Fibroblast of skin of right quadriceps (primary cell): Measurements from ENCODE around the gene KMT5B.

Experiments used
- DNase-seq: peaks from one replicate; pipeline ENCODE4 v3.0.0-alpha.2; 2013

KMT5B gene

GRCh38 chr11:68142441-68143309 is 70.4 kb downstream of the KMT5B start:
- DNase-seq: no peak

GRCh38 chr11:68142028-68142412 is 71.1 kb downstream of the KMT5B start:
- DNase-seq: no peak

GRCh38 chr11:68141246-68142027 is 71.7 kb downstream of the KMT5B start:
- DNase-seq: no peak

- no peak for DNase-seq
These were observed 72.4 kb downstream of the KMT5B start for GRCh38 chr11:68140496-68141245.

GRCh38 chr11:68138237-68138636 is 74.9 kb downstream of the KMT5B start:
- no peak for DNase-seq

GRCh38 chr11:68137833-68138232 is 75.3 kb downstream of the KMT5B start:
- no peak for DNase-seq

GRCh38 chr11:68136866-68137265 is 76.2 kb downstream of the KMT5B start:
- DNase-seq: no peak

DNA sequence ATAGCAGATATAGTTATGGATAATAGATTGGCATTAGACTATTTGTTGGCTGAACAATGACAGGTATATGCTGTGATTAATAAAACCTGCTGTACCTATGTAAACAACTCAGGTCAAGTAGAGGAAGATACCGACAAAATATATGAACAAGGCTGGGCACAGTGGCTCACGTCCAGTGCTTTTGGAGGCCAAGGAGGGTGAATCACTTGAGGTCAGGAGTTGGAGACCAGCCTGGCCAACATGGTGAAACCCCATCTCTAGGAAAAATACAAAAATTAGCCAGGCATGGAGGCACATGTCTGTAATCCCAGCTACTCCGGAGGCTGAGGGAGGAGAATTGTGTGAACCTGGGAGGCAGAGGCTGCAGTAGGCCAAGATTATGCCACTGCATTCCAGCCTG is 77.9 kb downstream of the KMT5B start:
- DNase-seq: no peak

DNA sequence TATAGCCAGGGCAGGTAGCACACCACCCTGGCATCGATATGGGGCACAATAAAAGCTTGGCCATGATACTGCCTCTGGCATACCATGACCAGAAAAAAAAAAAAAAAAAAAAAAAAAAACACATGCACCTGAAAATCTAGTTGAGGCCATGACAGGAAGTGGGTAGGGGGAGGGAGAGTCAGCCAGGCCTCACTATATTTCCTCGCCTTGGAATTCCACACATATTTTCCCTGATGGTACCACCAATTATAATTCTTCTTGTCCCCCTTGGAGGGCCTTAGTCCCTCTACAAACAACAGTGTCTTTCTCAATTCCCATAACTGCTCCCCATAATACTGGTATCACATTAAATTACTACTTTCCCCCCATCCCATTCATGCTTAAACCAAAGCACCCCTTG is 79.3 kb downstream of the KMT5B start:
- no peak for DNase-seq

GRCh38 chr11:68130121-68130520 is 83.0 kb downstream of the KMT5B start:
- no peak for DNase-seq

GRCh38 chr11:68128682-68129327 is 84.3 kb downstream of the KMT5B start:
- DNase-seq: peak; percentile 70

DNA sequence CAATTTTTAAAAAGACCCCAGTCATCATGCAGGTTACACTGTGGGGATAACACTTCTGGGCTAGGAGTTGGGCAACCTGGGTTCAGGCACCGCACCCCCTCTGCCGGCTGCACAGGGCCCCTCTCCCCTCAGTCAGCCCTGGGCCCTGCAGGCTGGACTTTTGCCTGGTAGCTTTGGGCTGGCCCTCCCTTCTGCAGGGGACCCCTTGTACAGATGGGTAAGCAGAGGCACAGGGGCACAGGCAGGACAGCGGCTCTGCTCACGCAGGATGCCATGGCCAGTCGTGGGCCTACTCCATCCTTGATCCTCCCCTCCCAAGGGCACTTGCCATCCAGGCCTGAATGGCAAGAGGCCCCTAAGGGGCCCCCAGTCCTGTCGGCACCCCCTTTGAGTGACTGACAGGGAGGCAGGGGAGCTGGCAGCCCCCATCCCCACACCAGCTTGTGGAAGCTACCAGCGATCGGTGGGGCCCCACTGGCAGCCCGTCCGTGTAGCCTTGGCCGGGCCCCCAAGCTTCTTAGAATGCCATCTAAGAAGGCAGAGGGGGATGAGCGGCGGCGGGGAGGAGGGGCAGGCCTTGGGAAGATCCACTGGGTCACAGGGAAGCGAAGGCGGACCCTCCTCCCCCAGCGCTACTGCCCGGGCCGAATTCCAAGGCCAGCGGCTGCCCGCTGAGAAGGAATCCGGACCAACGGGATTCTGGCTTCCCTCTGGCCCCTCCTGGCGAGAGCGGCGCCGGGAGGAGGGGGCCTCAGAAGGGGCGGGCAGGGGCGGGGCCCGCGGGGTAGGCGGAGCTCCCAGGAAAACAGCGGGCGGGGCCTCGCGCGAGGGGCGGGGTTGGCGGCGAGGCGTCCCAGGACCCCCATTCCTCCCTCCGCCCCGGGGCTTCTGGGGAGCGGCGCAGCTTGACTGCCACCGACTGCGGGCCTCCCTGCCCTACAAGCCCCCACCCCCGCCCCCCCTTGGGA is 85.1 kb downstream of the KMT5B start:
- peak; percentile 83 for DNase-seq

GRCh38 chr11:68125164-68125563 is 87.9 kb downstream of the KMT5B start:
- no peak for DNase-seq

- no peak for DNase-seq
These were observed 90.1 kb downstream of the KMT5B start for GRCh38 chr11:68122936-68123539.

DNA sequence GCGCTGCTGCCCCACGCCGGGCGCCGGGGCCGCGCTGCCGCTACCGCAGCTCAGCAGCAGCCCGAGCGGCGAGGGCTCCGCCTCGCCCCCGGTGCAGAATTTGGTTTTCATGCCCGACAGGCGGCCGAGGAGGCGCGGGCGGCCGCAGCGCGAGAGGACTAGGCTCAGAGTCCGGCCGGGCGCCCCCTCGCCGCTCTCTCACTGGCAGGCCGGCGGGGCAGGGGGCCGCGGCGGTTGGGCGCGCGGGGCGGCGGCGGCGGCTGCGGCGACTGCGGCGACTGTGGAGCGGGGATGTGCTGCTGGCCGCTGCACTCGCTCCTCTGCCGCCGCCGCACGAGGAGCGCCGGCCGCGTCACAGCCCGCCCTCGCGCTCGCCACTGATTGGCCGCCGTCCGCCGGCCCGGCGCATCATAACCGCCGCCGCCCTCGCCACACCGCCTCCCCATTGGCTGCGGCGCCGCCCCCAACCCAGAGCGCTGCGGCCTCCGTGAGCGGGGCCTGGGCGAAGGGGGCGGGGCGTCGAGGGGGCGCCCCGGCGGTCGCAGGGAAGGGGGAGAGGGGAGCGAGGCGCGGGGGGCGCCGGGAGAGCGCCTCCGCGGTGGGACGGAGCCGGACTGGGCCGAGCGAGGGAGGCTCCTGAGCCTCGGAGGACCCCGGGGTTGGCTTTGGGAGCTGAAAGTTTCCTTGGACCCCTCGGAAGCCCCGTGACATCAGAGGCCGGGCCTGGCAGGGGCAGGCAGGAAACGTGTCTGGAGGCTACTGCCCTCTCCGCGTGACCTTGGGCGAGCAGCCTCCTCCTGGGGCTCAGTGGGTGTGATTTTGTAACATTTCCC is 91.8 kb downstream of the KMT5B start, which contains the start of gene CHKA:
Gene CHKA (minus strand): TSS at position 322 of the 833 bp plus-strand sequence. CDS start 211 bp downstream, at position 111.
- peak; percentile 92 for DNase-seq

DNA sequence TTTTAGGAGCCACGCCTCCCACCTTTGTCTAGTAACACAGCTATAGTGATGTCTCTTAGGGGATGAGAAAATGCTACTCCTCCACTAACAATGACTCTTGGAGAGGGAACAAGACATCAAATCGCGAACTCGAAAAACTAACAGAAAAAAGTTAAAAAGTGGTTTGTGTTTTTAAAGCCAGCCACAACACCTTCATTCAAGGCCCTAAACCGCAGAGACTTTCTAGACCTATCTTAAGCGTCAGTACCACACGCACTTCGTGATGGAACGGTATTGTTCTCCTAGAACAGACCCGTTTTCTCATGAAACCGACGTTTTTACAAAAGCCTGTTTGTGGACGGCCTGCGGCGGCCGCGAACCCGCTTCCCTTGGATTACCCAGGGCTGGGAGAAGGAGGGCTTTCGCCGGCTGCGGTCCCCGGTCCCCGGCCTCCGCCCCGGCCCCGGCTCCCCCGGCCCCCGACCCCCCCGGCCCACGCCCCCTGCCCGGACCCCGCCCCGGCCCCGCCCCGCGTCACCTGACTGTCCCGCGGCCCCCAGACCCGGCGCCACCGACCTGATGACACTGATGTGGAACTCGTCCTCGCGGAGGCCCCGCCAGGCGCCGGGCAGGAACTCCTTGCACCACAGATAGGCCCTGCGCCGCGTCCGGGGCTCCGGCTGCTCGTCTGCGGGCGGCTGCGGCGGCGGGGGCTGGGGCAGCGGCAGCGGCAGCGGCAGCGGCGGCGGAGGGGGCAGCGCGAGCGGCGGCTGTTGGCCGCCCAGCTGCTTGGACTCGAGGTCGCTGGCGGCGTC is 92.6 kb downstream of the KMT5B start:
- DNase-seq: peak; percentile 21

DNA sequence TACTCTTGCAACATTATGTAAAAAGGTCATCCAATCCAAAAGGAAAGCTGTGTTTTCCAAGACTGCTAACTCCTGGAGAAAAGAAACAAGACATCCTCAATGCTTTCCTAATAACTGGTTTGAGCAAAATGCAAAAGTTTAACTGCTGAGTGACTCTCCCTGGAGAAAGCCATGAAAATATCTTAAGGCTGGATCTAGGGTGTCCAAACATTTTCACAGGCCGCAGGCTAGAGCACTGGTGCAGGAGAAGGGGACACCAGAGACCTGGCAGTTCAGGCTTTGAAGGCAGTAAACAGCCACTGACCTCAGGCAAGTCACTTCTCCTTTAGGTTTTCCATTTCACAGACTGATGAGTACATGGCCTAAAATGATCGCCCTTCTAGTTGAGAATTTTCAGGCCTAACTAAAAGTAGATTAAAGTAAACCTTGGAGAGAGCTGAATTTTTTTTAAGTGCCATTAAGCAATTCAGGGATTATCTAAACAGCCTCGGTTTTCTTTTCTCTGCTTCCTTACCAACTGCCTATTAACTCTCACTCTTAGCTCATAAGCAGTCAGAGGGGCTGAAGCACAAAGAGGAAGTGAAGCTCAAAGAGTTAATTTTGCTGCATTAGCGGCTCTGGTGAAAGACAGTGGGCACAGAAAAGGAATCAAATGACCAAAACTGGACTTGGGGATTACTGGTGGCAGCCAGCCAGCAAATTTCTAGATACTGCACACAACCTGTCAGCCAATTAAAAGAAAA is 94.2 kb downstream of the KMT5B start:
- DNase-seq: no peak

DNA sequence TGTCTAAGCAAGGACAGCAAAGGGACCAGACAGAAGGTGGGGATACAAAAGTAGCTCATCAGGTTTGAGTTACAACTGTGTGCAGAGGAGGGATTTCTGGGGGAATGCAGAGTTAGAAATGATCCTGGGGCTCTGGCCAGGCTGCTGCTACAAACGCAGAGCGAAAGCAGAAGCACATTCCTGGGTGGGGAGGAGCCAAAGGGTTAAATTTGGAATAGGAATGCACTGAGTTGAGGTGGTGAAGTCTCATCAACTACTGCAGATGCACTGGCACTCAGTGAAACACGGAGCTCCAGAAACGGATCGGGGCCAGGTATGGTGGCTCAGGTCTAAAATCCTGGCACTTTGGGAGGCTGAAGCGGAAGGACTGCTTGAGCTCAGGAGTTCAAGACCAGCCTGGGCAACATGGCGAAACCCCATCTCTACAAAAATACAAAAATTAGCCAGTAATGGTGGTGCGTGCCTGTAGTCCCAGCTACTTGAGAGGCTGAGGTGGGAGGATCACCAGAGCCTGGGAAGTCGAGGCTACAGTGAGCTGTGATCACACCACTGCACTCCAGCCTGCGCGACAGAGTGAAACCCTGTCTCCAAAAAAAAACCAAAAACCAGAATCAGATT is 95.1 kb downstream of the KMT5B start:
- peak; percentile 29 for DNase-seq
